CD4-positive, alpha-beta T cell treated with Interleukin-1 beta for 1 hour (primary cell): ENCODE data around the gene IST1.
A peak's percentile ranks its signal among the peaks of the same experiment; 100 is the strongest.
"Not testable (repeated sequence)": the region's sequence is repeated elsewhere in the genome, so short reads cannot be mapped to it uniquely, and the experiment has no call there.

Experiments
- DNase-seq, 2 donors: peaks; one replicate each; pipeline ENCODE4 v3.0.0-alpha.2; 2020 to 2022

Gene IST1

GRCh38 chr16:71882505-71883167, 12.7 kb upstream of the IST1 start:
- DNase-seq, result peak; percentile 80 to 92

DNA sequence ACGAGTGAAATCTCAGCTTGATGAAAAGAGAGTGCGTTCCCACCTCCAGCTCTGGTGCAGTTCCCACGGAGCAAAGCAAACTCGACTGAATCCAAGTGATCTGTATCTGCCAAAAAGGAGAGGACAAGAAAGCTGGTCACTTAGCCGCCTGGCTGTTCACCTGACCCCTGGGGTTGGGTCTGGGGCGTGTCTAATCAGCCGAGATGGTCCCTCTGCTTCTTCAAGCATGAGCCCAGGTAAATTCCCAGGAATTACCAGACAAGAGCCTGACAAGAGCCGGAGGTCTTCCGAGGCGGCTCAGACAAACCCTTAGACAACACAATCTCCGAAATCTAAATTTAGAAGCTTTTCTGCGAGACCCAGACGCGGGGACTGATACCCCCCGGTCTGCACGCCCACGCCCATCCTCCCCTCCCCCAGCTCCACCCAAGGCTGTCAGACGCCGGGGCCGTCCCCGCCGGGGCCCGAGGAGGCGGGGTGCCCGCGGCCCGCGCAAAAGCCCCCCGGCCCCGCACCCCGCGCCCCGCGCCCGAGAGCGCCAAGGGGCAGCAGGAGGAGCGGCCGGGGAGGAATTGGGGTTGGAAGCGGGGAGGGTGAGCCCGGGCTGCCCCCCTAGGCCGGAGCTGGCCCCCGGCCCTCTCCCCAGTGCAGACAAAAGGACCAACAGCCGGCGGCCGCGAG, 12.0 kb upstream of the IST1 start:
- DNase-seq, result peak; percentile 62 to 71

- peak; percentile 80 to 84 for DNase-seq
These were observed 11.3 kb upstream of the IST1 start, which contains the start of gene ZNF821 for GRCh38 chr16:71883849-71884638. TSS of gene ZNF821 (minus strand) at chr16:71884182. CDS start at chr16:71879946, 4,236 bp downstream.

GRCh38 chr16:71885261-71885650, 10.1 kb upstream of the IST1 start:
- DNase-seq, result no peak

DNA sequence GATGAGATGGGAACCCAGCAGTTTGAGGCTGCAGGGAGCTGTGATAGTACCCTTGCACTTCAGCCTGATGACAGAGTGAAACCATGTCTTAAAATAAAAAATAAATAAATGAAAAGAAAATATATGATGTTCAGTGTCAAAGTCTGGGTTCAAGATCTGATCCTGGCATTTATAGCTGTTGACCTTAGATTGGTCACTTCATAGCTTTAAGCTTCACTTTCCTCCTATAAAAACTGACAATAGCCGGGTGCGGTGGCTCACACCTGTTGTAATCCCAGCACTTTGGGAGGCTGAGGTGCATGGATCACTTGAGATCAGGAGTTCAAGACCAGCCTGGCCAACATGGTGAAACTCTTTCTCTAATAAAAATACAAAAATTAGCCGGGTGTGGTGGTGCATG, 6.2 kb upstream of the IST1 start:
- DNase-seq, result no peak

GRCh38 chr16:71893888-71894228, 1.5 kb upstream of the IST1 start:
- DNase-seq, result no peak

- DNase-seq, result peak; percentile 48 to 49
These were observed 956 bp upstream of the IST1 start for GRCh38 chr16:71894229-71894920.

DNA sequence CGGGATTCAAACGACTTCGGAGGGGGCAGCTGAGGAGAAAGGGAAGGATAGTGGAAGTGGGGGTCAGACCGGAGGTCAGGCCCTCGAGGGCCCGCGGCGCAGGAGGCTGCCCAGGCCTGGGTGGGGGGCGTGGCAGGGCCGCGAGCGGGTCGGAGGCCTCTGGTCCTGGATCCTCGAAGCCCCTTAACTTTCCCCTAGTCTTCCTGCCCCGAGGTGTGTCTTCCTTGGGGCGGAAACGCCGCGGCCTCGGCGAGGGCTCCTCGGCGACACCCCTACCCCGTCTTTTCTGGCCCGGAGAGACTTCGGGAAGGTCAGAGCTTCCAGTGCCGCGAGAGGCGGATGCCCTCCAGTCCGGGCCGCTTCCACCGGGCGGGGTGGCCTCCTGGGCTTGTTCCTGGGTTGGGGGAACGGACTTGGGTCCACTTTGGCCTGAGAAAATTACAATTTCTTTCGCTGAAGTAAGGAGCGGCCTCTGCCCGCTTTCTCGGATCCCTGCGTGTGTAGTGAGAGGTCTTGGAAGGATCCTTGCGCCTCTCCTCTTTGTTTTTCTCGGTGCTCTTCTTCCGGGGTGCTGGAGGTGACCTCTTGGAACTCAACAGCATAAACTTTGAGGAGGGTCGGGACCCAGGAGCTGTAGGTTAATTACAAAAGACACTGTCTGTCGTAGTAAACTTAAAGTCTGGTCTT, 491 bp downstream of the IST1 start:
- peak in 1 of 2 donors; percentile 16 for DNase-seq

GRCh38 chr16:71896764-71897368, 1.5 kb downstream of the IST1 start:
- no peak for DNase-seq

DNA sequence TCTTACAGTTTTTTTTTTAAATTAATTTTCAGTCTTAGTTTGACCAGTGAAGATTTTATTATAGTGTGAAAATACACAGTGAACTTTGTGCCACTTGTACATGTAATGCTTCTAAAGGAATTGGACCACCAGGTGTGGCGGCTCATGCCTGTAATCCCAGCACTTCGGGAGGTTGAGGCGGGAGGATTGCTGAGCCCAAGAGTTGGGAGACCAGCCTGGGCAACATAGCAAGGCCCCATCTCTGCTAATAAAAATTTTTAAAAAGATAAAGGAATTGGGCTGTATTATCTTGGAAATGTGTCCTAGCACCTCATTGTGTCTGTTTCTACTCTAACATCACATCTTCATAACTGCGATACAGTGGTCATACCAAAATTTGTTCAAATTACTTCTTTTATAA, 3.8 kb downstream of the IST1 start:
- DNase-seq, result no peak

GRCh38 chr16:71902656-71903365, 7.5 kb downstream of the IST1 start:
- no peak for DNase-seq

DNA sequence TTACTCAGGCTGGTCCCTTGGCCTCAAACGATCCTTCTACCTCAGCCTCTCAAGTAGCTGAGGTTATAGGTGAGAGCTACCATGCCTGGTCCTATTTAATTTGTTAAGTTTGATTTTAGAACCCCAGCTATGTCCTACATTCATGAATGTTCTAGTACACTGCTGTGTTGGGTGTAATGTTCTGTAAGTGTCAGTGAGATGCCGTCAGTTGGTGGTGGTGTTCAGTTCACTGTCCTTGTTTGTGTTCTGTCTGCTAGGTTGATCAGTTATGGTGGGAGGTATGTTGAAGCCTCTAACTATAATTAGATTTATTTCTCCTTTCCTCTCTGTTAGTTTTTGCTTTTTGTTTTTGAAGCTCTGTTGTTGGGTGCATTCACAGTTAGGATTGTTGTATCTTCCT, 8.3 kb downstream of the IST1 start:
- DNase-seq, result no peak

DNA sequence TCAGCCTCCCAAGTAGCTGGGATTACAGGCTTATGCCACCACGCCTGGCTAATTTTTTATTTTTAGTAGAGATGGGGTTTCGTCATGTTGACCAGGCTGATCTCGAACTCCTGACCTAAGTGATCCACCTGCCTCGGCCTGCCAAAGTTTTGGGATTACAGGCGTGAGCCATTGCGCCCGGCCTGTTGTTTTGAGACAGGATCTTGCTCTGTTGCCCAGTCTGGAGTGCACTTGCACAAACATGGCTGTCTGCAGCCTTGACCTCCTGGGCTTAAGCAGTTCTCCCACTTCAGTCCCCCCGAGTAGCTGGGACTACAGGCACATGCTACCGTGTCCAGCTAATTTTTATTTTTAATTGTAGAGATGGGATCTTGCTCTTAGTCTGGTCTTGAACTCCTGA, 8.9 kb downstream of the IST1 start:
- no peak for DNase-seq

DNA sequence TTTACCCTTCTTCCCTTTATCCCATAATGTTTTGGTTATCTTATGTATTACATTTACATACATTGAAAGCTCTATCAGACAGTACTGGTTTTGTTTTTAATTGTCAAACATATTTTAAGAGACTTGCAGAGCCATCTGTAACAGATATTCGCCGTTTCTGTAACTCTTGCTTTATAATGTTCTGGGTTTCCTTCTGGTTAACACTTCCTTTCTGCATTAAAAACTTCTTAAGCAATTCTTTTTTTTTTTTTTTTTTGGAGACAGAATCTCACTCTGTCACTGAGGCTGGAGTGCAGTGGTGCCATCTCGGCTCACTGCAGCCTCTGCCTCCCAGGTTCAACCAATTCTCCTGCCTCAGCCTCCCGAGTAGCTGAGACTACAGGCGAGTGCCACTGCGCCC, 10.4 kb downstream of the IST1 start:
- not testable (repeated sequence) for DNase-seq

DNA sequence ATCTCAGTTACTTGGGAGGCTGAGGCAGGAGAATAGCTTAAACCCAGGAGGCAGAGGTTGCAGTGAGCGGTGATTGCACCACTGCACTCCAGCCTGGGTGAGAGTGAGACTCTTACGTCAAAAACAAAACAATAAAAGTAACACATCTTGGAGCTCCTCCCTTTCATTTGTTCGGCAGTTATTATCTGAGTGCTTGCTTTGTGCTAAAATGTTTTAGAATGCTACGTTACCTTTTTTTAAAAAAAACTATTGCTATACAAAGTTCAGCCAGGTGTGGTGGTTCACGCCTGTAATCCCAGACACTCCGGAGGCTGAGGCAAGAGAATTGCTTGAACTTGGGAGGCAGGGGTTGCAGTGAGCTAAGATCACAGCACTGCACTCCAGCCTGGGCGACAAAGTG, 15.8 kb downstream of the IST1 start:
- DNase-seq, result no peak

DNA sequence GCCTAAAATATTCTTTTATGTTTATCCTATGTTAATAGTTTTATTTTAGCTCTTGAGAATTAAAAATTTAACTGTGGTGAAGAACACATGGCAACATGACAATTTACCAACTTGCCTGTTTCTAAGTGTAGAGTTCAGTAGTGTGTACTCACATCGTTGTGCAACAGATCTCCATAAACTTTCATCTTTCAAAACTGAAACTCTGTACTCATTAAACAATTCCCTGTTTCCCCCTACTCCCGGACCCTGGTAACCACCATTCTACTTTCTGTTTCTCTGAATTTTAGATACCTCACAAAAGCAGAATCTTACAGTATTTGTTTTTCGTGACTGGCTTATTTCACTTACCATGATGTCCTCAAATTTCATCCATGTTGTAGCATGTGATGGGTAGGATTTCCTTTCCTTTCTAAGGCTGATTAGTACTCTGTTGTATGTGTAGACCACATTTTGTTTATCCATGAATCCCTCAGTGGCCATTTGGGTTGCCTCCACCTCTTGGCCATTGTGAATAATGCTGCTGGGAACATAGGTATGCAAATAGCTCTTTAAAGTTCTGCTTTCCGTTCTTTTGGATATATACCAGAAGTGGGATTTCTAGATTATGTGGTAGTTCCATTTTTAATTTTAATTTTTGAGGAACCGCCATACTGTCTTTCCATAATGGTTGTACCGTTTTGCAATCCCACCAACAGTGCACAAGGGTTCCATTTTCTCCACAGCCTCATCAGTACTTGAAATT, 17.4 kb downstream of the IST1 start:
- no peak for DNase-seq

DNA sequence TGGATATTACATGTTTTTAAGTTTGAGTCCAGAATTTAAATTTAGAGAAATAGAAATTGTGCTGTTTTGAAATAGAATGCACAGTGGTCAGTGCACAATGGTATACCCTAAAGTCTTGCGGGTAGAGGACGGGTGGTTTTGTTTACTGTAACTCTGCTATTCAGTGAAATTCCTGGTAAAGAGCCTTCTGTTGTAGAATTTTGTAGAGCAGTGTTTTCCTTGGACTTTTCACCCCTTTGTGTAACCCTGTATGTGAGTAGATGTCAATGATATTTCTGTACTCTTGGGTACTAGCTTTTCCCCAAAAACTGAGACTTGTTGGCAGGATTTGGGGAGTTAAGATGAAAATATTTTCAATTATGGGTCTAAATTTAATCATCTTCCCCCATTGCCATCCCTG, 19.5 kb downstream of the IST1 start:
- DNase-seq, result no peak

DNA sequence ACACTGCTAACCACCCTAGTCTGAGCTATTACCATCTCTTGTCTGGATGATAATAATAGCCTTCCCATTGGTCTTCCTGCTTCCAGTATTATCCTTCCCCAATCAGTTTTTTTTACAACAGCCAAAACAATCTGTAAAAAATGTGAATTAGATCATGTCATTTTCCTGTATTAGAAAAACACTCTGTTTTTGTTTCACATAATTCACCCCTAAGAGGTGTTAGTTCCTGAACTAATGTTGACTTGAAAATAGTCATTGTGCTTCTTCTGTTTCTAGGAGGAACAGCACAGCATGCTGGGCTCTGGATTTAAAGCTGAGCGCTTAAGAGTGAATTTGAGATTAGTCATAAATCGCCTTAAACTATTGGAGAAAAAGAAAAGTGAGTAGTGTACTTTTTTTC, 20.0 kb downstream of the IST1 start:
- DNase-seq, result no peak

GRCh38 chr16:71916397-71916920, 21.1 kb downstream of the IST1 start:
- no peak for DNase-seq

DNA sequence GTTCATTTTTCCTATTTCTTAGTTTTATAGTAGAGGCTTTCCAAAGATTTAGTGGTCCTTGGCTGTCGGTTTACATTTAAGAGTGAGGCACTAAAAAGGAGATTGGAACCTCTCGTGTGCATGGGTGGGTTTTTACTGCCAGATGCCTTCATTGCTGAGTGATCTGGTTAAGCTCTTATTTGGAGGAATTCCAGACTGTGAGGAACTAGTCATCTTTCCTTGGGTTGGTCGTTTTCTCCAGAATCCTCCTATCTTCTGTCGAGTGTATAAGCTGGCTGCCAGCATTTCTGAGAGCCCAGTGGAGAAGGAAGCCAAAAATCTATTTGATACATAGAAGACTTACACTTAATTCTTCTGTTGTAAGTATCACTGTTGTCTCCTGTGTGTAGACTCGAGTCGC, 22.6 kb downstream of the IST1 start:
- DNase-seq, result no peak

- peak in 1 of 2 donors; percentile 9 for DNase-seq
These were observed 23.7 kb downstream of the IST1 start for GRCh38 chr16:71919035-71919434.
